ENCODE results near the gene FBXL14.

- TF ChIP-seq CTCF (IDR thresholded peaks at IDR 0.05; ENCODE audit: low read length) (no peak), EZH2 (optimal IDR thresholded peaks at IDR 0.05; ENCODE audit: low read depth, low read length) (no peak)
These were observed 713 bp upstream of the FBXL14 start for GRCh38 chr12:1595026-1595561.
